ENCODE results near the gene TSPYL1.

TSPYL1 gene

GRCh38 chr6:116265041-116265829 is 14.5 kb downstream of the TSPYL1 start:
- Histone ChIP-seq H3K9me3 (ENCODE audit: control insufficient read depth, insufficient read depth, low read depth, low read length) (no peaks in the 10 kb centered on the region), H3K36me3 (ENCODE audit: control insufficient read depth in 2 of 2, insufficient read depth in 1 of 2, low read length in 2 of 2) (peaks cover 0 to 55% of the 10 kb centered on the region in 2 experiments; a peak in 1 of 3 replicates), H3K4me1 (ENCODE audit: control insufficient read depth, insufficient read depth, low read length) (no peaks in the 10 kb centered on the region), H3K4me3 (ENCODE audit: low read depth, low read length) (no peak overlapping the region), H3K27ac (ENCODE audit: extremely low read depth, low read depth, low read length) (no peak overlapping the region)
- CTCF ChIA-PET, result interaction anchor here (0.7 to 9.1 kb wide), 3 partner anchors 143 to 296 kb away, joined by 3 to 159 read pairs (median 3); no protein-coding TSS in a partner anchor
- TF ChIP-seq ZNF138 (tag by site-specific recombination; IDR thresholded peaks at IDR 0.05; ENCODE audit: borderline replicate concordance), result no peak
- no peak for TF ChIP-seq ZNF423 (tag by site-specific recombination; IDR thresholded peaks at IDR 0.05)
- no peak for TF ChIP-seq TRIM28 (IDR thresholded peaks at IDR 0.05; ENCODE audit: borderline replicate concordance, low read length)
- no peak for TF ChIP-seq ZNF670 (tag by site-specific recombination; IDR thresholded peaks at IDR 0.05; ENCODE audit: low read depth)
- no peak for TF ChIP-seq KLF8 (tag by site-specific recombination; IDR thresholded peaks at IDR 0.05)
- TF ChIP-seq ZNF521 (tag by site-specific recombination; IDR thresholded peaks at IDR 0.05), result no peak
- TF ChIP-seq, protein P1, sequence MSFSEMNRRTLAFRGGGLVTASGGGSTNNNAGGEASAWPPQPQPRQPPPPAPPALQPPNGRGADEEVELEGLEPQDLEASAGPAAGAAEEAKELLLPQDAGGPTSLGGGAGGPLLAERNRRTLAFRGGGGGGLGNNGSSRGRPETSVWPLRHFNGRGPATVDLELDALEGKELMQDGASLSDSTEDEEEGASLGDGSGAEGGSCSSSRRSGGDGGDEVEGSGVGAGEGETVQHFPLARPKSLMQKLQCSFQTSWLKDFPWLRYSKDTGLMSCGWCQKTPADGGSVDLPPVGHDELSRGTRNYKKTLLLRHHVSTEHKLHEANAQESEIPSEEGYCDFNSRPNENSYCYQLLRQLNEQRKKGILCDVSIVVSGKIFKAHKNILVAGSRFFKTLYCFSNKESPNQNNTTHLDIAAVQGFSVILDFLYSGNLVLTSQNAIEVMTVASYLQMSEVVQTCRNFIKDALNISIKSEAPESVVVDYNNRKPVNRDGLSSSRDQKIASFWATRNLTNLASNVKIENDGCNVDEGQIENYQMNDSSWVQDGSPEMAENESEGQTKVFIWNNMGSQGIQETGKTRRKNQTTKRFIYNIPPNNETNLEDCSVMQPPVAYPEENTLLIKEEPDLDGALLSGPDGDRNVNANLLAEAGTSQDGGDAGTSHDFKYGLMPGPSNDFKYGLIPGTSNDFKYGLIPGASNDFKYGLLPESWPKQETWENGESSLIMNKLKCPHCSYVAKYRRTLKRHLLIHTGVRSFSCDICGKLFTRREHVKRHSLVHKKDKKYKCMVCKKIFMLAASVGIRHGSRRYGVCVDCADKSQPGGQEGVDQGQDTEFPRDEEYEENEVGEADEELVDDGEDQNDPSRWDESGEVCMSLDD (tag by site-specific recombination; IDR thresholded peaks at IDR 0.05), result no peak
- TF ChIP-seq, protein P2, sequence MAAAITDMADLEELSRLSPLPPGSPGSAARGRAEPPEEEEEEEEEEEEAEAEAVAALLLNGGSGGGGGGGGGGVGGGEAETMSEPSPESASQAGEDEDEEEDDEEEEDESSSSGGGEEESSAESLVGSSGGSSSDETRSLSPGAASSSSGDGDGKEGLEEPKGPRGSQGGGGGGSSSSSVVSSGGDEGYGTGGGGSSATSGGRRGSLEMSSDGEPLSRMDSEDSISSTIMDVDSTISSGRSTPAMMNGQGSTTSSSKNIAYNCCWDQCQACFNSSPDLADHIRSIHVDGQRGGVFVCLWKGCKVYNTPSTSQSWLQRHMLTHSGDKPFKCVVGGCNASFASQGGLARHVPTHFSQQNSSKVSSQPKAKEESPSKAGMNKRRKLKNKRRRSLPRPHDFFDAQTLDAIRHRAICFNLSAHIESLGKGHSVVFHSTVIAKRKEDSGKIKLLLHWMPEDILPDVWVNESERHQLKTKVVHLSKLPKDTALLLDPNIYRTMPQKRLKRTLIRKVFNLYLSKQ (tag by site-specific recombination; IDR thresholded peaks at IDR 0.05; ENCODE audit: borderline replicate concordance), result no peak
- TF ChIP-seq ZNF776 (tag by site-specific recombination; IDR thresholded peaks at IDR 0.05; ENCODE audit: borderline replicate concordance), result no peak
- no peak for TF ChIP-seq ZNF157 (tag by site-specific recombination; IDR thresholded peaks at IDR 0.05)
- no peak for TF ChIP-seq ZNF548 (tag by site-specific recombination; IDR thresholded peaks at IDR 0.05)
- TF ChIP-seq ZNF280C (tag by site-specific recombination; IDR thresholded peaks at IDR 0.05), result no peak
- TF ChIP-seq BCL11A (tag by site-specific recombination; IDR thresholded peaks at IDR 0.05; ENCODE audit: low read depth), result no peak
- TF ChIP-seq MYNN (tag by site-specific recombination; IDR thresholded peaks at IDR 0.05; ENCODE audit: borderline replicate concordance), result no peak
- TF ChIP-seq, protein P3, sequence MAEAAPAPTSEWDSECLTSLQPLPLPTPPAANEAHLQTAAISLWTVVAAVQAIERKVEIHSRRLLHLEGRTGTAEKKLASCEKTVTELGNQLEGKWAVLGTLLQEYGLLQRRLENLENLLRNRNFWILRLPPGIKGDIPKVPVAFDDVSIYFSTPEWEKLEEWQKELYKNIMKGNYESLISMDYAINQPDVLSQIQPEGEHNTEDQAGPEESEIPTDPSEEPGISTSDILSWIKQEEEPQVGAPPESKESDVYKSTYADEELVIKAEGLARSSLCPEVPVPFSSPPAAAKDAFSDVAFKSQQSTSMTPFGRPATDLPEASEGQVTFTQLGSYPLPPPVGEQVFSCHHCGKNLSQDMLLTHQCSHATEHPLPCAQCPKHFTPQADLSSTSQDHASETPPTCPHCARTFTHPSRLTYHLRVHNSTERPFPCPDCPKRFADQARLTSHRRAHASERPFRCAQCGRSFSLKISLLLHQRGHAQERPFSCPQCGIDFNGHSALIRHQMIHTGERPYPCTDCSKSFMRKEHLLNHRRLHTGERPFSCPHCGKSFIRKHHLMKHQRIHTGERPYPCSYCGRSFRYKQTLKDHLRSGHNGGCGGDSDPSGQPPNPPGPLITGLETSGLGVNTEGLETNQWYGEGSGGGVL (tag by site-specific recombination; IDR thresholded peaks at IDR 0.05), result no peak
- no peak for TF ChIP-seq REST (tag by site-specific recombination; IDR thresholded peaks at IDR 0.05)
- TF ChIP-seq ZEB2 (tag by site-specific recombination; IDR thresholded peaks at IDR 0.05), result no peak
- TF ChIP-seq ZBTB7A (tag by site-specific recombination; IDR thresholded peaks at IDR 0.05; ENCODE audit: low read depth), result no peak
- POLR2A ChIA-PET, result interaction anchor here (1.1 kb wide), 1 partner anchor 15 kb away, joined by 4 read pairs; the partner anchor contains the start of gene TSPYL1

Measured in HEK293 (cell line).